SW480 (cell line): ENCODE measurements around the gene CYS1.

ENCODE experiments used
- DNase-seq: peaks from one replicate; pipeline ENCODE4 v3.0.0-alpha.2; 2016; ENCODE audit warnings: low spot score

The CYS1 gene

GRCh38 chr2:10029875-10030223 lies 50.4 kb downstream of the CYS1 start:
- no peak for DNase-seq

- peak; percentile 62 for DNase-seq
Observed at GRCh38 chr2:10028988-10029874, 51.0 kb downstream of the CYS1 start.

DNA sequence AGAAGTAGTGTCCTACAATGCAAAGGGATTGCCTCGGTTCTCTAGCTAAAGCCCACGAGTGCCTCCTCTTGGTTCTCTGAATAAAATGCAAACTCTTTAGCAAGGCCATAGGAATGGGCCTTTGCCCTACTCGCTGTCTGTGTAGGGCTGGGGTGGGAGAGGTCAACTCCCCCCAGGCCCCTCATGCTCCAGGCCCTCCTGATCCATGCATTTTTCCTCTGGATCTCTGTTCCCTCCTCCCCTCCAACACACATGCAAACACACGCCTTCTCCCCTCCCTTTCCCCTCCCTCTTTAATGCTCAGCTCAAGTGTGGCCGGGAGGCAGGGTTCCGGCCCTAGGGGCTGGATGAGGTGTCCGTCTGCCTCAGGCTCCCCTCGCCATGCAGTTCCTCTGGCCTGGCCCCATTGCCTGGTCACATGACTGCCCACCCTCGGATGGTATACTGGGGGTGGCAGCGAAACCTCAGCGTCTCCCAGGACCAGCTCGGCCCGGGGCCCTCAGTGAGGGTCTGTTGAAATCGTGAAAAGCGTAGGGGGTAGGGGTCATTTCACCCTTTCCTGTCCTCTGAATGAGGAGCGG lies 51.7 kb downstream of the CYS1 start:
- DNase-seq: no peak

DNA sequence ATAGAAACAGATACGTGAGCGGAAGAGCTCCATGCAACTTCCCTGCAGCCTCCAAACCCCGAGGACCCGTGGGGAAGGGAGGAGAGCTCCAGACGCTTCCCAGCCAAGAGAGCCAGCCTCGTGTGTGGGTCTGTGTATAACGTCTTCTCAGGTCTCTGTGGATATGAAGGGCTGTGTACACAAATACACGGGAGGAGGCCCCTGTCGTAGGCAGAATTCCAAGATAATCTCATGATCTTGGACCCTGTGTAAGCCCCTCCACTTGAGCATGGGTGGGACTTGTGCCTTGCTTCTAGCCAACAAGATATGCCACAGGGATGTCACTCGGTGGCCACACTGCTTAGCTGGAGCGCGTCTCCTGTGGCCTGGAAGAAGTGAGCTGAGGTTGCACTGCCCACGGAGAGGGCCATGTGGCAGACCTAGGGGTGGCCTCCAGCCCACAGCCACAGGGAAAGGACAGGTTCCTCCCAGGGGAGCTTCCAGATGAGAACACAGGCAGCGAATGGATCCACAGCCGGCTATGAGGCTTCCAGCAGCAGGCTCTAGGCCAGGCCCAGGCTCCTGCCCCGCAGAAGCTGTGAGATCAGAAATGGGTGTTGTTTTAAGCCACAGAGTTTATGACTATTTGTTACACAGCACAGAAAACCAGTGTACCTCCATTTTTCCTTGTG lies 52.4 kb downstream of the CYS1 start:
- DNase-seq: no peak

DNA sequence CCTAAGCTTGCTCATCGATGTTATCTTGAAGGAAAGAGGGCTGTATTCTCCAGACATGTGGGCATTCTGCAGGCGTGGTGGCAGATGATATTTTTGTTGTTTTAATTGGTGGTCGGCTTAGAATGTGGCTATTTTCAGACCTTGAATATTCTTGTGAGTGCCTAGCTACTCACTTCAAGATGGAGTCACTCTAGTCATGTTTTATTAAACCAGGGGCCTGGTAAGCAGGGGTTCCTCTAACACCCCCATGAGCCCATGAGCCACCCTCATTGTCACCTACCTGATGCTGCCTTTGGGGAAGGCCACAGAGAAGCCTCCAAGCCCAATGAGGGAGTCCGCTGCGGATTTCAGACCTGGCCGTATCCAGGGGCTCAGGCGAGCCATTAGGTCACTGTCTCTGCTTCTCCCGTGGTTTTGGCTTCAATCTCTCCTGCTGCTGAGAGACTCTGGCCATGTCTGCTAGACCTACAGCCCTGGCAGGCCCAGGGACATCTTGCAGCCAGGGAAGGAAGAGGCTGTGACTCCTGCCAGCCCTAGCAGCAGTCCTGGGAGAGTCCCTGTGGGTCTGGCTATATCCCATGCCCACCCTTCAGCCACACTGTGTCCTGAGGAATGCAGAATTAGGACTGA lies 53.2 kb downstream of the CYS1 start:
- no peak for DNase-seq

DNA sequence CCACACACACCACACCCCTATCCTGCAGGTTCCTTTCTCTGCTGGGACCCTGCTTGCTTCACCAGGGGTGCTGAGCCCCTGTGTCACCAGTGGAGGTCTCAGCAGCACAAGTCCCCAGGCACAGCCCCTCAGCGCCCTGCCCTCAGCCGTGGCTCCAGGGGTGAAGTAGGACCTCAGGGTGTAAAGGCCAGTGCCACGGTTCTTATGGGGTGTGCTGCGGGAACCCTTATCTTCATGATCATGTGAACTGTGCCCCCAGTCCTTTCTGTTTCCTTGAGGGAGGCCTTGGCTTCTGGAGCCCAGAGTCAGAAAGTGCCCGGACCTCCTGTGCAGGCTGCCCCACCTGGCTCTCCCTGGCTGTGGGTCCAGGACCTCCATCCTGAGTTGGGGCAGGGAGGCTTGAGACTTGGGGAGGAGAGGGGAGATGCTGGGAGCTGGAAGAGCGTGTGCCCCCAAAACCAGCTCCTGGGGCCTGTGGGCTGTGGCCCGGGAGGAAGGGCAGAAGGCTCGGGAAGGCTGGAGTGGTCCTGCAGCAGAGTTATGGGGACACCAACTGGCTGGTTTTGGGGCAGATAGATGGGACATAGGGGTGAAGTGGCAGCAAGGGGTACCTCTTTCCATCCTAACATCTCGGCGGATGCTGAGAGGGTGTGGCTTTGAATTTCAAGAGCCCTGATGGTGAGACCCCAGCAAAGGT lies 57.1 kb downstream of the CYS1 start:
- DNase-seq: no peak

GRCh38 chr2:10022445-10022844 lies 57.8 kb downstream of the CYS1 start:
- DNase-seq: no peak

DNA sequence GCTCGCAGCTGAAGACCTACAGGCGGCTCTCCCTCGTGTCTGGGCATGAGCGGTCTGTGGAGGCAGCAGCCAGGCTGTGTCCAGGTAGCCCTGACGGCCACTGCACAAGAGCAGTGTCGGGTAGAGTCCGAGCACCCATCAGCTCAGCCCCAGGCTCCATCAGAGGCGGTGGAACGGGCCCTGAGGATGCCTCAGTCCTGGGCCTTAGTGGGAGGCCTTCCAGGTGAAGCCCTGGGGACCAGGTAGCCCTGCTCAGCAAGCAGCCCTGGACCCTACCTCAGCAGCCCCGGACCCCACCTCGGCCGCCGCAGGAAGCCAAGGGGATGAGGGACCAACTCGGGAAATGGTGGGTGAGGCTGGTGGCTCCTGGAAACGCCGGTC lies 58.2 kb downstream of the CYS1 start:
- no peak for DNase-seq

GRCh38 chr2:10019602-10020400 lies 60.4 kb downstream of the CYS1 start:
- no peak for DNase-seq

GRCh38 chr2:10019174-10019573 lies 61.0 kb downstream of the CYS1 start:
- DNase-seq: no peak

DNA sequence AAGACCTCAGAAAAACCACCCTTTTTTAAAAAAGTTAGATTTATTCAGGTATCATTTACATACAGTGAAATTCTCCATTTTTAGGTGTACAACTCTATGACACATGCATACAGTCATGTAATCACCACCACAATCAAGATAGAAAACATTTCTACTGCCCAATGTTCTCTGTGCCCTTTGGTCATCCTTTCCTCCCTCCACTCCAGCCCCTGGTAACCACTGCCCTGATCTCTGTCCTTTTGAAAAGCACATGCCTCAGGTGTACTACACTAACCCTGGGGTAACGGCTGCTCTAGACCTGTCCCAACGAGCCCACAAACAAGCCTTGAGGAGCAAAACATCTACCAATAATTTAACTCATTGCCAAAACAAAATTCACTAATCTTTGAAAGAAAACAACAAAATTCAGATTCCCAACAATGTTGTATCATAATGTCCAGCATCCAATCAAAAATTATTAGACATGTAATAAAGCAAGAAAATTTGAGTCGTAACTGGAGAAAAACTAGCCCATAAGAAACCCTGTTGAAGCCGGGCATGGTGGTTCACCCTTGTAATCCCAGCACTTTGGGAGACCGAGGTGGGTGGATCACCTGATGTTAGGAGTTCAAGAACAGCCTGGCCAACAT lies 62.8 kb downstream of the CYS1 start:
- DNase-seq: no peak

GRCh38 chr2:10016802-10017258 lies 63.4 kb downstream of the CYS1 start:
- DNase-seq: no peak

- DNase-seq: peak; percentile 69
Observed at GRCh38 chr2:10016001-10016801, 64.0 kb downstream of the CYS1 start.

DNA sequence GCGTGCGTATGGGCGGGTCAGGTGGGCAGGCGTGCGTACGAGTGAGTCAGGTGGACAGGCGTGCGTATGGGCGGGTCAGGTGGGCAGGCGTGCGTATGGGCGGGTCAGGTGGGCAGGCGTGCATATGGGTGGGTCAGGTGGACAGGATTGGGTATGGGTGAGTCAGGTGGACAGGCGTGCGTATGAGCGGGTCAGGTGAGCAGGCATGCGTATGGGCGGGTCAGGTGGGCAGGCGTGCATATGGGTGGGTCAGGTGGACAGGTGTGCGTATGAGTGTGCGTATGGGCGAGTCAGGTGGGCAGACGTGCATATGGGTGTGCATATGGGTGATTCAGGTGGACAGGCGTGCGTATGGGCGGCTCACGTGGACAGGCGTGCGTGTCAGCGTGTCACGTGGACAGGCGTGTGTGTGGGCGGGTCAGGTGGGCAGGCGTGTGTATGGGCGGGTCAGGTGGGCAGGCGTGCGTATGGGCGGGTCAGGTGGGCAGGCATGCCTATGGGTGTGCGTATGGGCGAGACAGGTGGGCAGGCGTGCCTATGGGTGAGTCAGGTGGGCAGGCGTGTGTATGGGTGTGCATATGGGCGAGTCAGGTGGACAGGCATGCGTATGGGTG lies 64.7 kb downstream of the CYS1 start:
- DNase-seq: peak; percentile 67

GRCh38 chr2:10014418-10015190 lies 65.6 kb downstream of the CYS1 start:
- peak; percentile 78 for DNase-seq

- DNase-seq: peak; percentile 74
Observed at GRCh38 chr2:10013651-10014417, 66.4 kb downstream of the CYS1 start.

GRCh38 chr2:10012963-10013461 lies 67.2 kb downstream of the CYS1 start:
- no peak for DNase-seq
